HL-60 (cell line): ENCODE measurements around the gene OR2T1.
"Not testable (repeated sequence)": the region's sequence is repeated elsewhere in the genome, so short reads cannot be mapped to it uniquely, and the experiment has no call there.

Source experiments
- DNase-seq, 2 experiments: peaks; one replicate each; pipeline ENCODE4 v3.0.0-alpha.2; 2010 to 2020; ENCODE audit warnings: low read depth in 1 of 2, low spot score in 1 of 2
- H3K27ac ChIP-seq: fragments of 250-450 bp; sonication (Bioruptor Pico); replicated peaks from 2 replicates; pipeline ENCODE4 v1.5.1; 2020; ENCODE audit warnings: mild to moderate bottlenecking, moderate library complexity
- H3K27me3 ChIP-seq: fragments of 250-450 bp; sonication (Bioruptor Pico); 2 replicates; pipeline ENCODE4 v1.5.1; 2021; ENCODE audit warnings: mild to moderate bottlenecking, moderate library complexity; ENCODE audit not compliant: insufficient read depth, poor library complexity, severe bottlenecking
- H3K4me3 ChIP-seq: replicated peaks from 2 replicates; pipeline ENCODE4 v1.5.1; 2011; ENCODE audit warnings: mild to moderate bottlenecking, control low read depth, low read length; ENCODE audit not compliant: insufficient read depth
- REST ChIP-seq: IDR thresholded peaks from 2 replicates; pipeline ENCODE4 v1.6.1; 2012; ENCODE audit warnings: low read depth; ENCODE audit not compliant: insufficient replicate concordance
- SPI1 ChIP-seq: IDR thresholded peaks from 2 replicates; pipeline ENCODE4 v1.6.1; 2012; ENCODE audit warnings: low read depth, mild to moderate bottlenecking, borderline replicate concordance

OR2T1 gene

GRCh38 chr1:248421384-248421783, 18.5 kb downstream of the OR2T1 start:
- no peak for TF ChIP-seq REST
- DNase-seq = no peak
- Histone ChIP-seq H3K4me3 (no peak overlapping the region), H3K27ac (no peak overlapping the region), H3K27me3 (no peaks in the 10 kb centered on the region)

GRCh38 chr1:248427526-248428191, 24.8 kb downstream of the OR2T1 start:
- DNase-seq, H3K27me3 ChIP-seq, H3K4me3 ChIP-seq, H3K27ac ChIP-seq: not testable (repeated sequence)

GRCh38 chr1:248428192-248428533, 25.3 kb downstream of the OR2T1 start:
- not testable (repeated sequence) for H3K27me3 ChIP-seq, DNase-seq, H3K4me3 ChIP-seq, H3K27ac ChIP-seq
- TF ChIP-seq SPI1 = peak; percentile 78

GRCh38 chr1:248431683-248432082, 28.8 kb downstream of the OR2T1 start:
- not testable (repeated sequence) for H3K27me3 ChIP-seq, H3K27ac ChIP-seq, DNase-seq, H3K4me3 ChIP-seq

GRCh38 chr1:248432201-248432600, 29.4 kb downstream of the OR2T1 start:
- not testable (repeated sequence) for H3K27me3 ChIP-seq

GRCh38 chr1:248433811-248434415, 31.1 kb downstream of the OR2T1 start:
- H3K27ac ChIP-seq, DNase-seq, H3K27me3 ChIP-seq, H3K4me3 ChIP-seq: not testable (repeated sequence)

More at GRCh38 chr1:248432201-248432600, 29.4 kb downstream of the OR2T1 start:
- DNase-seq, H3K4me3 ChIP-seq, H3K27ac ChIP-seq: not testable (repeated sequence)

GRCh38 chr1:248434913-248435312, 32.1 kb downstream of the OR2T1 start:
- not testable (repeated sequence) for H3K4me3 ChIP-seq, H3K27ac ChIP-seq, H3K27me3 ChIP-seq, DNase-seq

- not testable (repeated sequence) for H3K27ac ChIP-seq, DNase-seq, H3K4me3 ChIP-seq, H3K27me3 ChIP-seq
Observed at GRCh38 chr1:248436303-248436702, 33.5 kb downstream of the OR2T1 start.

GRCh38 chr1:248438668-248439067, 35.8 kb downstream of the OR2T1 start:
- H3K4me3 ChIP-seq, H3K27ac ChIP-seq, DNase-seq, H3K27me3 ChIP-seq: not testable (repeated sequence)

- DNase-seq, H3K27ac ChIP-seq, H3K4me3 ChIP-seq, H3K27me3 ChIP-seq: not testable (repeated sequence)
Observed at GRCh38 chr1:248439283-248439682, 36.4 kb downstream of the OR2T1 start.

- not testable (repeated sequence) for DNase-seq, H3K27me3 ChIP-seq, H3K27ac ChIP-seq, H3K4me3 ChIP-seq
Observed at GRCh38 chr1:248442500-248443277, 39.8 kb downstream of the OR2T1 start.

- not testable (repeated sequence) for H3K27me3 ChIP-seq, DNase-seq, H3K4me3 ChIP-seq, H3K27ac ChIP-seq
Observed at GRCh38 chr1:248444603-248445002, 41.8 kb downstream of the OR2T1 start.

GRCh38 chr1:248445399-248445798, 42.6 kb downstream of the OR2T1 start, which contains the start of gene OR2T2:
Gene OR2T2, plus strand, starts transcription at chr1:248445637. Its CDS starts 7,161 bp downstream, at chr1:248452798.
- not testable (repeated sequence) for H3K27ac ChIP-seq, H3K4me3 ChIP-seq, DNase-seq, H3K27me3 ChIP-seq
